HG03103 (cell line): ENCODE data around the gene CPLX1.

Source experiments
- ATAC-seq: cut with Tn5 transposase; IDR thresholded peaks from one replicate; pipeline ENCODE4 v1.9.1; 2021; ENCODE audit warnings: low read depth; ENCODE audit not compliant: unreplicated experiment

The CPLX1 gene

DNA sequence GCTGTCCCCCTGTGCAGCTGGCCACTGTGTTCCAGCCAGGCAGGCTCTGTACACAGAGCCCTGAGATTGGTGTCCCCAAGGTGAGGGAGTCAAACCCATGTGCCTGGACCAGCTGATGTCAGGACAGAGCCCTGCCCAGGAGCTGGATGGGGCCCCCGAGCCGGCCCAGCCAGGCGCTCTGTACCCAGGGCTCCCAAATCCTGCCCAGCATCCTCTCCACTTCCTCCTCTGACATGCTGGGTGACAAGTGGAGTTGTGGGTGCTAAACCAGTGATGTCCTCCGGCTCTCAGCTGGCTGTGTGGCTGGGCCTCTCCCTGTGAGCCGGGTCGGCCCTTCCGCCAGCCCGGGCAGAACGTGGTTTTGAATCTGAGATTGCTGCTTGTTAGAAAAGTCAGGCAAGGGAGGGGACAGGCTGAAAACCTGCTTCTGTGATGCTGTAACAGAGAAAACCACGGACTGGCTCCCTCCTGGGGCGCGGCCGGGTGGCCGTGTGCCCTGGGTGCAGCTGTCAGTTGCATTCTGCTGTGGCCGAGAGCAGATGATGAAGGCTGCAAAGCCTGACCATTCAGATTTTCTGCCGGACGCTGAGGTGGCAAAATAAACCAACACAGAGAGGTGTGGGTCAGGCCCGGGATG, 7.9 kb upstream of the CPLX1 start:
- no peak for ATAC-seq

DNA sequence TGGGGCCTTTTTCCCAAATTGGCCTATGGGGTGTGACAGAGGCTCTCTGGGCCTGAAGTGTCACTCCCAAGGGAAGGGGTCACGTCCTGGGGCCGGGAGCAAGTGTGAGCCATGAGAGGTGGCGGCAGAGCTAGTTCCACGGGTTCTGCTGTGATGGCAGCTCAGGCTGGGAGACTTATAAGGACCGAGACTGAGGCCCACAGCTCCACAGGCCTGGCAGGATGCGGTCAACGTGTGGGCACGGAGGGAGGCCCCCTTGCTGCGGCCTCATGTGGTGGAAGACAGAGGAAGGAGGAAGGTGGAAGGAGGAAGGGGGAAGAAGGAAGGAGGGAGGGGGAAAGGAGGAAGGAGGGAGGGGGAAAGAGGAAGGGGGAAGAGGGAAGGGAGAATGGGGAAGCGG, 7.2 kb upstream of the CPLX1 start:
- no peak for ATAC-seq

- ATAC-seq, result no peak
Observed at GRCh38 chr4:832536-832935, 6.6 kb upstream of the CPLX1 start.

DNA sequence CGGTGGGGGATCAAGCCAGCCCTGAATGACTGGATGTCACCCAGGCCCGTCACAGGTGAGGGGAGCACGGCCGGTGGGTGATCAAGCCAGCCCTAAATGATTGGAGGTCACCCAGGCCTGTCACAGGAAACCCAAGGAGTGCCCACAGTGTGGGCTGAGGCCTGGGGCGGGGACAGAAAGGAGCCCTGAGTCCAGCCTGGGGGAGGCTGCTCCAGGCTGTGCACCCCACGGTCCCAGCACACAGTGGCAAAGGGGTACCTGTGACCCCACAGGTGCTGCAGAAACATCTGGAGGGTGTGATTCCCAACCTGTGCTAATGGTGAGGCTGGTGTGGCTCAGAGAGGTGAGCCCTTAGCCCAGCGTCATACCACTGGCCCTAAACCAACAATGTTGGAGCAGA, 6.2 kb upstream of the CPLX1 start:
- no peak for ATAC-seq

- ATAC-seq, result no peak
Observed at GRCh38 chr4:831483-831805, 5.5 kb upstream of the CPLX1 start.

GRCh38 chr4:830601-831482, 4.9 kb upstream of the CPLX1 start:
- ATAC-seq, result no peak

DNA sequence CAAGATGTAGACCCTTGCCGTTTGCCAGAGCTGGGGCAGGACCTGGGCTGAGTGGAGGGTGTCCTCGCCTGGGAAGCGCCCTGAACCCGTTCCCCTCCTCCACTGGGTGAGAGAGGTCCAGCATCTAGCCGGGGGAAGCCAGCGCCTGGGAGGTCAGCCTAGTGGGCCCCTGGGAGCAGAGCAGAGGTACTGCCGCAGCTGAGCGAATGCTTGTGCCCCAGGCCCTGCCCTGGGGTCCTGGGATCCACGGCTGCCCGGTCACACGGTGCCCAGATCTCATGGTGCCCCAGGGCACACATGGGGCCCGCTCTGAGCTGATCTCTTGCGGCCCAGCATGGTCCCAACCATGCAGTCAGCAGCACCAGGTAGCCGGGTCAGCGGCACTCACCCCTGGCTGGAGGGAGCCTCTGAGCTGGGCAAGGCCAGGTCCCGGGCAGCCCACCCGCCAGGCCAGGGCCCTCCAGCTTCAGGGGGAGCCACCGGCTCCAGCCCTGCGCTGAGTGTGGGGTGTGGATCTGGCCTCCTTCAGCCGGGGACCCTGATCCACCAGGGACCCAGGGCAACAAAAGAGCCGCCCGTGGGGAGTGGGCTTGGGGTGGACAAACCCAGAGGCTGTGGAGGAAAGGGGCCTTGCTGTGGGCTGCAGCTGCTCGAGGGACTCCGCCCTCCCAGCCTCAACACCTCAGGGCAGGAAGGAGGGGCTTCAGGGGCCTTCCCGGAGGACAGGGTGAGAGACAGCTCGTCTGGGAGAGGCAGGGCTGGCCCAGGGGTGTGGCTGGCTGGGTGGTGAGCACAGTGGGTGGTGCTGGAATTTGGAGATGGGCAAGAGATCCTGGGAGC, 4.1 kb upstream of the CPLX1 start:
- ATAC-seq, result no peak

GRCh38 chr4:829291-829690, 3.4 kb upstream of the CPLX1 start:
- no peak for ATAC-seq

GRCh38 chr4:828641-829271, 2.8 kb upstream of the CPLX1 start:
- ATAC-seq, result no peak

GRCh38 chr4:827209-828081, 1.5 kb upstream of the CPLX1 start:
- no peak for ATAC-seq

DNA sequence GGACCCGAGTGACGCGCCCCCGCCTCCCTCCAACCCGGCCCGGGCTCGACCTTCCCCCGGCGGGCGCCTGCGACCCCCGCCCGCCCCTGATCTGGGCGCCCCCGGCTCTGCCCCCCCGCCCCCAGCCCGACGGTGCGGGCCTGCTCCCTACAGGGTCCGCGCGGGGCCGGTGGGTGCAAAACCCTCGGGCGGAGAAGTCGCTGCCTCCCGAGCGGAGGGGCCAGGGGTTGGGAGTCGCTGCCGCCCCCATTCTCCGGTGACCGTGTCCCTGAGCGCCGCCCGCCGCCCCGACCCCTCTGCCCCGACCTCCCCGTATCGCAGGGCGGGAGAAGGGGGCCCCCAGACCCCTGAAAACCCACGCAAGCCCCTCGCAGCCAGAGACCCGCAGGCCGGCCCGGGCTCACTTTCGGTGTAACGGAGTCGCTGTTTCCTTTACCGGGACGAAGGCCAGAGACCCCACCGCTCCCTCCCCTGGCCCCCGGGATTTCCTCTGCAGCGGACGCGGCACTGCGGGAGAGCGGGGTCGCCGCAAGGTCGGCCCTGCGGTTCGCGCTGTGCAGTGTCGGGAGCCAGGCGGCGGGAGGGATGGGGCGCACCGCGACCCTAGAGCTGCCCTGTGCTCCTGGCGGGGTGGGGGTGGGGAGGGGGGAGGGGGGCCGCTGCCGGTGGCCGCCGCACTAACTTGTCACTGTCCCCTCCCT, 729 bp upstream of the CPLX1 start:
- ATAC-seq, result no peak

DNA sequence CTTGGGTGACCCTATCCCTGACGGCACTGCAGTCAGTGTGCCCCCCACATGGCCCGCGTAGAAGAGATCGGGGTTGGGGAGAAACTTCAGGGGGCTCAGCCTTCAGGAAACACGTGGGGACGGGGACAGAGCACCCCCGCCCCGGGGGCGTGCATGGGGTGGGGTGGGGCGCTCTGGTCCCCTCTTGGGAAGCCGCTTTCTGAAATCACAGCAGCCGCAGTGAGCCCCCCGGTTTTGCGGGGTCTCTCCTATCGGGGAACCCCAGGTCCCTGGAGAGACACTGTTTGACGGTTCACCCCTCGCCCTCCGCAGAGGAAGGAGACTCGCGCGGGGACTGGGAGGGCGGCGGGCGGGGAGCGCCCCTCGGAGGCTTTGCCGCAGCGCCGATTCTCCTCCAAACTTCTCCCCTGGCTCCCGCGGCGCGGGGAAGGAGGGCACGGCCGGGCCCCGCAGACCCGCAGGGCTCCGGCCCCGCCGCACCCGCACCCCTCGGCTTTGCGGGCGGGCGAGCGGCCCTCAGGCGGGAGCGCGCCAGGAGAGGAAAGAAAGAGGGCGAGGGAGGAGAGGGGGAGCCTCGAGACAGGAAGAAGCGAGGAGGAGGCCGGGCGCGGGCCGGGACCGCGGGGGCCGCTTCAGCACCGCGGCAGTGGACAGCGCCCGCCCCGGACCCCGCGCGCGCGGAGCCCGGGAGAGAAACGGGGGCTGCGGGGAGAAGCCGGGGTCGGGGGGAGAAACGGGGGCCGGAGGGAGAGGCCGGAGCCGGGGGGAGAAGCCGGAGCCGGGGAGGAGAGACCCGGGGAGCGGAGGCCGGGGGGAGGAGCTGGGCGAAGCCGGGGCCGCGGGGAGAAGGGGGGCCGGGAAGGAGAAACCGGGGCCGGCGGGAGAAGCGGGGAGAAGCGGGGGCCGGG, 612 bp downstream of the CPLX1 start:
- ATAC-seq, result no peak

- no peak for ATAC-seq
Observed at GRCh38 chr4:824461-825062, 1.4 kb downstream of the CPLX1 start.

DNA sequence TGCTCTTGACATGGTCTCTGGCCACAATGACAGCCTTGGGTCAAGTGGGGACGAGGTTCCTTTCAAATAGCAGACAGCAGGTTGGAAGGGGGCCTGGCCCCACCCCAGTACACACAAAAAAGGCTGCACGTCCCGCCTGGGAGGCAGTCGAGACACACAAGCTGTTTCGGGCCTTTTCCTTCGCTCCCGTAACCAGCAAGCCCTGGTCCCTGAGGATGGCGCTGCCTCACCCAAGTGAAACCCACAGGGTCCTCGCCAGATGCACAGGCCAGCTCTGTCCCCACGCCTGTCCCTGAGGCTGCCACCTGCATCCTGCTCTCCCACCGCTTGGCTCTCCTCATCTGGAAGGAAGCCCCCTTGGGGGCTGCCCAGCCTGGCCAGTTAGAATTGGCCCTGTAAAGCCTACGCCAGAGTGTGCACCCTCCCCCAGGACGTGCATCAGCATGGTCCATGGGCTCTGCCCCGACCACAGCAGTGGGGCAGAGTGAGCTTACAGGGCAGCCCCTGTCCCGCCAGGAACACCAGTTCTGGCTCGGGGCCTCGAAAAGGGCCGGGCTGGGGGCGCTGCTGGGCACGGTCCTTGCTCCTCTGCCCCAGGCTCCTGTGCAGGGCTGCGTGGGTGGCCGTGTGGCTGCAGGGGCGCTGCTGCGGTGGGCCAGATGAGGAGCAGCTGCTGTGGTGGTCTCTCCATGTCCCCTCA, 2.0 kb downstream of the CPLX1 start:
- ATAC-seq, result no peak

DNA sequence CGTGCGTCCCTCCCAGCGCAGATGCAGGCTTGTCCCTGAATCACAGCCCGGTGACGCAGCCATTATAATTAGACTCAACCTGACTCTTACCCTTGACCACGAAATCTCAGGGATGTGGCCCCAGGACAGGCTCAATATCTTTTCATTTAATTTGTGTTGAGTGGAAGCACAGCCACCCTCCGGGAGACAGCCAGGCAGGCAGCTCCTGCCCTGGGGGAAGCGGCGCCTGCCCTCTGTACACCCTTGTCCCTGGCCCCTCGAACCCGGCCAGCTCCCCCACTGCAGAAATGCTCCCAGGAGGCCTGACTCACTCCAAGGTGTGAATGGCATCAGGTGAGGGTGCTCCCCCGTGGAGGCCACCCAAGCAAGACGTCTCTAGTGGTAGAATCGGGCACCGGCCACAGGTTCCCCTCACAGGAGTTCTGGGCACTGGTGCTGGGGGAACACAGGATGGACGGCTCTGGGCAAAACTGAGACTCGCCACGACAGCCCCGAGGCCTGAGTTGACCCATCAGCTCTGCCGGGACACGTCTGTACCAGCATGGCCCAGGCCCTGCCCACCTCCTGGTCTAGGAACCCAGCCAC, 2.7 kb downstream of the CPLX1 start:
- ATAC-seq, result no peak

GRCh38 chr4:822361-823175, 3.4 kb downstream of the CPLX1 start:
- no peak for ATAC-seq
